HL-60 (cell line): ENCODE data around the gene QRSL1.

Source experiments
- GABPA ChIP-seq: IDR thresholded peaks from 2 replicates; pipeline ENCODE4 v1.6.1; 2012; ENCODE audit warnings: low read depth
- POLR2AphosphoS5 ChIP-seq: IDR thresholded peaks from 2 replicates; pipeline ENCODE4 v1.6.1; 2012; ENCODE audit warnings: low read depth
- SPI1 ChIP-seq: IDR thresholded peaks from 2 replicates; pipeline ENCODE4 v1.6.1; 2012; ENCODE audit warnings: low read depth, mild to moderate bottlenecking, borderline replicate concordance
- TF ChIP-seq, protein P1 (sequence below): IDR thresholded peaks from 2 replicates; pipeline ENCODE4 v1.6.1; 2012; ENCODE audit warnings: low read depth; ENCODE audit not compliant: insufficient replicate concordance

DNA sequence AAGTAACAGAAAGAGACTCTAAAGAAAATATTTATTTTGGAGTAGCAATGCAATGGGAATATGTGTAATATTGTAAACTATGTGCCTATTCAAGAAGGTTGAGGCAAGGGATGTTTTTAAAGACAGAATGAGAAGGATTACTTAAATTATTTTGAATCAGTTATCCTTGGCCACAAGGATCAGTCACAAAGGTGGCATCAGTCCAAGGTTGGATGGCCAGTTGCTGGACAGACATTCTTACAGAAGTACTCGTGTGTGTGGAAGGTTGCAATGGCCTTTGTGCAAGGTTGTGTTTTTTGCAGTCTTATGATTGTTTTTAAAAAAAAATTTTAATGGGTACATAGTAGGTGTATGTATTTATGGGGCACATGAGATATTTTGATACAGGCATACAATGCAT is 2.0 kb downstream of the QRSL1 start:
- no peak for TF ChIP-seq GABPA
- no peak for TF ChIP-seq SPI1
- TF ChIP-seq, protein P1, sequence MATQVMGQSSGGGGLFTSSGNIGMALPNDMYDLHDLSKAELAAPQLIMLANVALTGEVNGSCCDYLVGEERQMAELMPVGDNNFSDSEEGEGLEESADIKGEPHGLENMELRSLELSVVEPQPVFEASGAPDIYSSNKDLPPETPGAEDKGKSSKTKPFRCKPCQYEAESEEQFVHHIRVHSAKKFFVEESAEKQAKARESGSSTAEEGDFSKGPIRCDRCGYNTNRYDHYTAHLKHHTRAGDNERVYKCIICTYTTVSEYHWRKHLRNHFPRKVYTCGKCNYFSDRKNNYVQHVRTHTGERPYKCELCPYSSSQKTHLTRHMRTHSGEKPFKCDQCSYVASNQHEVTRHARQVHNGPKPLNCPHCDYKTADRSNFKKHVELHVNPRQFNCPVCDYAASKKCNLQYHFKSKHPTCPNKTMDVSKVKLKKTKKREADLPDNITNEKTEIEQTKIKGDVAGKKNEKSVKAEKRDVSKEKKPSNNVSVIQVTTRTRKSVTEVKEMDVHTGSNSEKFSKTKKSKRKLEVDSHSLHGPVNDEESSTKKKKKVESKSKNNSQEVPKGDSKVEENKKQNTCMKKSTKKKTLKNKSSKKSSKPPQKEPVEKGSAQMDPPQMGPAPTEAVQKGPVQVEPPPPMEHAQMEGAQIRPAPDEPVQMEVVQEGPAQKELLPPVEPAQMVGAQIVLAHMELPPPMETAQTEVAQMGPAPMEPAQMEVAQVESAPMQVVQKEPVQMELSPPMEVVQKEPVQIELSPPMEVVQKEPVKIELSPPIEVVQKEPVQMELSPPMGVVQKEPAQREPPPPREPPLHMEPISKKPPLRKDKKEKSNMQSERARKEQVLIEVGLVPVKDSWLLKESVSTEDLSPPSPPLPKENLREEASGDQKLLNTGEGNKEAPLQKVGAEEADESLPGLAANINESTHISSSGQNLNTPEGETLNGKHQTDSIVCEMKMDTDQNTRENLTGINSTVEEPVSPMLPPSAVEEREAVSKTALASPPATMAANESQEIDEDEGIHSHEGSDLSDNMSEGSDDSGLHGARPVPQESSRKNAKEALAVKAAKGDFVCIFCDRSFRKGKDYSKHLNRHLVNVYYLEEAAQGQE = no peak
- TF ChIP-seq POLR2AphosphoS5 = no peak
